HPDE6-E6E7 (cell line): ENCODE results near the gene NOC2L.
"Not testable (repeated sequence)": the region's sequence is repeated elsewhere in the genome, so short reads cannot be mapped to it uniquely, and the experiment has no call there.

Experiments used
- DNase-seq: peaks from one replicate; pipeline ENCODE4 v3.0.0; 2011; ENCODE audit warnings: missing footprints; ENCODE audit errors: extremely low spot score

Gene NOC2L

GRCh38 chr1:993379-993995 is 34.4 kb upstream of the NOC2L start:
- DNase-seq, result no peak

DNA sequence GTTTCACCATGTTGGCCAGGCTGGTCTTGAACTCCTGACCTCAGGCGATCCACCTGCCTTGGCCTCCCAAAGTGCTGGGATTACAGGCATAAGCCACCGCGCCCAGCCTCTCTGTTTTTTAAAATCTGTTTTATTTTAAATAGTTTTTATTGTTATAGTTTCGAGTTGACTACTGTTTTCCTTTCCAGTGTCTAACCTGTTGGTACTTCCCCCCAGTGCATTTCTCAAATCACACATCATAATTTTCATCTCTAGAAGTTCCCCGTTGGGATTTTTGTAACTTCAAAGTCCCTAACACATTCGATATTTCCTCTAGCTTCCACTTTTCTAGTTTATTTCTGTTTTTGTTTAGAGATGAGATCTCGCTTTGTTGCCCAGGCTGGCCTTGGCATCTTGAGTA is 33.3 kb upstream of the NOC2L start:
- DNase-seq, result no peak

DNA sequence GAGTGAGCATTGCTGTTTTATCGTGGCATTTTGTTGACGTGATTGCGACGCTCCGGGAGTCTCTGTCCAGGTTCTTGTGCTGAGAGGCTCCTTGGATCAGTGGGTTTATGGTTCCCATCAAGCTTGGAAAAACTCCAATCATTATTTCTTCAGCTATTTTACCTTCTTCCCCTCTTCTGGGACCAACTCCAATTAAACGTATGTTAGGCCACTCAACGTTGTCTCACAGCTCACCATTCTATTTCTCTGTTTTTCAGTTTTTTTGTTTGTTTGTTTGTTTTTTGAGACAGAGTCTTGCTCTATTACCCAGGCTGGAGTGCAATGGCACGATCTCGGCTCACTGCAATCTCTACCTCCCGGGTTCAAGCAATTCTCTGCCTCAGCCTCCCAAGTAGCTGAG is 32.8 kb upstream of the NOC2L start:
- no peak for DNase-seq

DNA sequence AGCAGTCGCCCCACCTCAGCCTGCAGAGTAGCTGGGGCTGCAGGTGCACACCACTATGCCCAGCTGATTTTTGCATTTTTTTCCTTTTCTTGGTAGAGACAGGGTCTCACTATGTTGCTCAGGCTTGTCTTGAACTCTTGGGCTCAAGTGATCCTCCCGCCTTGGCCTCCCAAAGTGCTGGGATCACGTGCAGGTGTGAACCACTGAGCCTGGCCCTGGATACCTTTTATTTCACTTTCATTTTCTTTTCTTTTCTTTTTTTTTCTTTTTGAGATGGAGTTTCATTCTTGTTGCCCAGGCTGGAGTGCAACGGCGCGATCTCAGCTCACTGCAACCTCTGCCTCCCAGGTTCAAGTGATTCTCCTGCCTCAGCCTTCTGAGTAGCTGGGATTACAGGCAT is 32.2 kb upstream of the NOC2L start:
- DNase-seq, result not testable (repeated sequence)

- DNase-seq, result not testable (repeated sequence)
Measured at GRCh38 chr1:988061-988460, 29.0 kb upstream of the NOC2L start.

DNA sequence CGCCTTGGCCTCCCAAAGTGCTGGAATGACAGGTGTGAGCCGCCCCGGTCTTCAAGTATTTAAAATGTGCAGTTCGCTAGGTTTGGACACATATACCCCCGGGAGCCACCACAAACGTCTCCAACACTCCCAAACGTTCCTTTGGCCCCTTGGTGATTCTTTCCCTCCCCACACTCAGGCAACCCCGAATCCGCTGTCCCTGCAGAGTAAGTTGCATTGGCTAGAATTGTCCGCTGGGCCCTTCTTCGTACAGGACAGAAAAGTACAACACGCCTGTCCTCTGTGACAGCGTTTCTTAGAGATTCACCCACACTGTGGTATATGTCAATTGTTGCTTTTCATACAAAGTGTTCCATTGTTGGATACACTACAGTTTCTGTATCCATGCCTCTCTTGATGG is 26.1 kb upstream of the NOC2L start:
- no peak for DNase-seq

- DNase-seq, result no peak
Measured at GRCh38 chr1:984476-984814, 25.4 kb upstream of the NOC2L start.

- DNase-seq, result no peak
Measured at GRCh38 chr1:983798-984475, 24.9 kb upstream of the NOC2L start.

- DNase-seq, result no peak
Measured at GRCh38 chr1:982765-983436, 23.8 kb upstream of the NOC2L start.

DNA sequence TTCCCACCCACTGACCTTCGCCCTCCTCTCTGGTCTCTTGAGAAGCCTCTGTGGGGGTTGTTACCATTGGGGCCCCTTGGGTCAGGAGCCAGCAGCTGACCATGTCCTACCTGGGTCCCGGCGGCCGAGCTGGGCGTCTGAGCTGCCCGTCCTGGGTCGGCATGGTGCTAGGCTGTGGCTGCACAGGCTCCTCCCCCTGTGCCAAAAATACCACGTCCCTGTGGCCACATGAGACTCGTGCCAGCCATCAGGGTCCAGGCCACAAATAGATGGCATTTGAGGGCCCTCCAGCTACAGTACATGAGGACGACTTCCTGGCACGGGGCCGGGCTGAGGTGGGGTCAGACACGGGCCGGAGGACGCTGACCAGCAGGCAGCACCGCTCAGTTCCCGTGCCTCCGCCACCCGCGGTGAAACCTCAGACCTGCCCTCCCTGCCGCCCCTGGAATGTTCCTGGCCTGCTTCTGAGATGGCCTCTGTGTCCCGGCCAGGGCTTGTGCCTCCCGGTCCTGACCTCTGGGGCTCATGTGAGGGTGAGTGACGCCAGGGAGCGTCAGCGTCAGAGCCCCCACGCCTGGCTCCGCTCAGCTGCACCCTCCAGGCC is 23.0 kb upstream of the NOC2L start, which contains the start of gene PERM1:
TSS of gene PERM1 (minus strand) at position 139 of the 604 bp plus-strand sequence. CDS start 1,064 bp downstream, outside the sequence.
- no peak for DNase-seq

GRCh38 chr1:981491-981954 is 22.5 kb upstream of the NOC2L start:
- DNase-seq, result no peak

DNA sequence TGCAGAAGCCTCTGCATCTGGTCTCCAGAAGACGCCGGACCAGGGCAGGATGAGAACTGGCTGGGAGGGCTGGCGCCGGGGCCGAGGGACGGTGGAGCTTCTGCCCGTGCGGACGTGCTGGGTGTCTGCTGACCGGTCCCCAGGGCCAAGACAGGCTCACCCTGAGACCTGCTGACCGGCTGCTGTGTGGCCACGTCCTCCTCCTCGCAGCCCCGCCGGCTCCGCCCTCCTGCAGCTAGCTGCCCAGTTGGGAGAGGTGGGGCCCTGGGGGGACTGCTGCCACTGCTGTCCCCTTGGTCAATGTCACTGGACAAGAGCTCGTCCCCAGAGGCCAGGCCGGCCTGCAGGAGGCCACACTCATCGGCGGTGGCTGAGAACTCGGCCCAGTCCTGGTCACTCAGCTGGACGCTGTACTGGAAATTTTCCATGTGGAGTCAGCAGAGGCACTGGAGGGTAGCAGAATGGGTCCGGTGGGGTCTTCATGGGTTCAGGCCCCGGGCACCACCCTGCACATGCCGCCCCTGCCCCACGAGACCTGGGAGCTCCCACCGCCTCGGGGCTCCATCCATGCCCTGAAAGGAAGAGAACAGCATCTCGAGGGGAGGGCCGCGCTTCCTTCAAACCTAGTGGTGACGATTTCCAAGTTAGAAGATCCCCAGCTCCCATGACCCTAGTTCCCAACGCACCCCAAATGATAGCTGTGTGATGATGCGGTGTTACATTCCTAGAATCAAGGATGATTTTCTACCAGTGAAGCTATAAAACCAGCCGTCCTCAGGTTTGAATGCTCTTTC is 21.7 kb upstream of the NOC2L start:
- DNase-seq, result no peak

- DNase-seq, result no peak
Measured at GRCh38 chr1:980137-980571, 21.1 kb upstream of the NOC2L start.

GRCh38 chr1:979744-980072 is 20.7 kb upstream of the NOC2L start:
- DNase-seq, result no peak

- DNase-seq, result no peak
Measured at GRCh38 chr1:978835-979743, 20.0 kb upstream of the NOC2L start.

GRCh38 chr1:978069-978834 is 19.2 kb upstream of the NOC2L start:
- DNase-seq, result no peak

GRCh38 chr1:976791-977190 is 17.7 kb upstream of the NOC2L start:
- DNase-seq, result not testable (repeated sequence)

DNA sequence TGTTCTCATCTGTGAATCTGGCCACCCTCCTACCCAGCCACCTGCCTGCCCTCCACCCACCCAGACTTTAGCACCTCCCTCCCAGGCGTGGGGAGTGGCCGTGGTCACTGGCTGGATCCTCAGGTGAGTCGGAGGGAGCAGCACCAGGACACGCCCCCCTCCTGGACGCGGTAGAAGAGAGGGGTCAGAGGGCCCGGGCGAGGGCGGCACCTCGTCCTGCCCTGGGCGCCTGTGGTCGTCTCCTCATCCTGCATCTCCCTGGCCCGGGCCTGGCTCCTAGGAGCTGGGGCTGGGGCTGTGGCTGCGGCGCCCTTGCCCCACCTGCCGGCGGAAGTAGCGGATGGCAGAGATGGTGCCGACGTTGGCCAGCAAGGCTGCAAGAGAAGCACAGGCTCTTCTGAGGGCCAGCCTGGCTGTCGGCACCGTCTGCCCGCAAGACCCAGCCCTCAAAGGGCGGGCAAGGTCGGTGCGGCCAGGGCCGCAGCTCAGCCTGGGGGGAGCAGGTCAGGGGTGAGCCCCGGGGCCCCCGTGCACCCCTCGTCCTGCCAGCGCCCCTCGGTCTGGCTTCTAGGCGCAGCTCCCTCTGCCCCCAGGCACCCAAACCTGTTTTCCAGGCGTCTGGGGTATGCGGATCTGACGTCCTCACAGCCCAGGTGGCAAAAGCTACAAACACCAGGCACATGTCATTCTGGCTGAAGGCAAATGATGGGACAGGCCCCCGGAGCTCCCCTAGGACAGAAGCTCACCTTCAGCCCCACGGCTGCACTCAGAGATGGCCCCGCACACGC is 17.0 kb upstream of the NOC2L start:
- peak; percentile 86 for DNase-seq

GRCh38 chr1:975365-975764 is 16.3 kb upstream of the NOC2L start:
- no peak for DNase-seq
